ENCODE measurements around the gene C10orf71.

C10orf71 gene

DNA sequence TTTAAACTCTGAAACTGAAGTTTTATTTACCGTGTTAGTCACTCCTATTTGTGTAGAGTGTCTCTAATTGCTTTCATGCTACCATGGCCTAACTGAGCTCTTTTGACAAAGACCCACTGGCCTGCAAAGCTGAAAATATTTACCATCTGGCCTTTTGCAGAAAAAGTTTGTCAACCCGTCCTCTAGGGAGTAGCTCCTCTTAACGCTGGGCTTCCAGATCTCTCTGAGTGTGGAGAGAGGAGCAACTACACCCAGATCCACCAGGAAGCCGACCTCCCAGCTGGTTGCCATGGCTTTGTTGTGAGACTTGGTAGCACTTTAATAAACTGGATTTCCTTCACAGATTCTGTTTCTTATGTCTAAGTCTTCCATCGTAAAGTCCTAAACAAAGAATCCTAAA is 4.2 kb upstream of the C10orf71 start:
- no peak for DNase-seq

GRCh38 chr10:49295297-49295696 is 3.7 kb upstream of the C10orf71 start:
- no peak for DNase-seq

- DNase-seq = no peak
Observed at GRCh38 chr10:49296382-49296781, 2.6 kb upstream of the C10orf71 start.

GRCh38 chr10:49296836-49297235 is 2.1 kb upstream of the C10orf71 start:
- no peak for DNase-seq

GRCh38 chr10:49297818-49298670 is 926 bp upstream of the C10orf71 start:
- no peak for DNase-seq

DNA sequence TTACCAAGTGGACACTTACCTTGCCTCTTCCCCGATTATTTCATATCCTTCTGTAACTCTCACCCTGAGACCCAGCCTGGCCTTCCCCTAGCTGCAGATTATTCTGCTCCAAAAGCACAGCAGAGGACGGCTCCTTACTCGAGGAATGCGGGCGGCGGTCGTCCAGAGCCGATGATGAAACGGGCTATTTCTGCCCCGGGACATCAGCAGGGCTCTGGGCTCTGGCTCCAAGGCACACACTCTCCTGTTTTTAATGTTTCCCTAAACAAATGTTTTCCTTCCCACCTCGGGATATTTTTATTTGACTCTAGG is 343 bp upstream of the C10orf71 start:
- no peak for DNase-seq

DNA sequence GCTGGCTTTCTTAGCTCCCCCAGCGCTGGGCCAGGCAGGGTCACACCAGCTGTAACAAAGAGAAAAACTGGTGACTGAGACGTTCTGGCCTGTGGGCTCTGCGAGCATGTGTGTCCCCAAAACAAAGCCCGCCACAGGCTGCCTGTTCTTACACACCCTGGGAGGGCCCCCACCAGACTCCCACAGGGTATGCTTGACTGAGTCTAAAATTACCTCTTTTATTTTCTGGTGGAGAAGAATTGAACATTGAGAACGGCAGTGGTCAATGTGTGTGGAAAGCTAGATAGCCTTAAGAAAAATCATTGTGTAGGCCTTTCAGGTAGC is 808 bp downstream of the C10orf71 start:
- DNase-seq = no peak

DNA sequence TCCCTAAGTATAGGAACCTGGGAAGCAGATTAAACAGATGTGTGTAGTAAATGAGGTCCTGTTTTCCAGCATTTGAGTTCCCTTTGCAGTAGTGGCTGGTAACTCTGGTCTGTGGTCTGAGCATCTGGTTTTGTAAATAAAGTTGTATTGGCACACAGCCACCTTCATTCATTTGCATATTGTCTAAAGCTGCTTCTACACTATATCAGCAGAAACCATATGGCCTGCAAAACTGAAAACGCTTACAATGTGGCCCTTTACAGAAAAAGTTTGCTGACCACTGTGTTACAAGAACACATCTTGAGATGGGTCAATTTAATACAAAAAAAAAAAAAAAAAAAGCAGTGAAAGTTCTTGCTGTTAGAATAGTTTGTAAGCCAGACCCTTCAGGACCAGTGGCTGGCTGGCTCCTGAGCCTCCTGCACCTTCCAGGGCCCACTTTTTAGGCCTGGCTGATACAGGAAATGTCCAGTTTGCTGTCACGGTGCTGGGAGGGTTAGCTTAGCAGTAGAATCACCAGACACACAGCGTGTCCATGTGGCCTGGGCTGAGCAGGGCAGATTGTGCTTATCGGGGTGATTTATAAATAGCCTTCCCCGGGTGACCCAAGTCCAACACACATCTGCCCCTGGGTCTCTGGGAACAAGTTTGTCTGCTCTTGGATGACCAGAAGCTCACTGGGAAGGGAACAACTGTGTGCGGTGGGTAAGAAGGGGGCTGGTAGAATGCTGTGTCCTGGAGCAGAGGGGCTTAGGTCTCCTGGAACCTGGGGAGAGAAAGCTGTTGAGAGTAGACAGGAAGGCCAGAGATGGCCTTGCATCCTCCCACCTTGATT is 1.4 kb downstream of the C10orf71 start:
- DNase-seq = no peak

- no peak for DNase-seq
Observed at GRCh38 chr10:49301302-49301701, 2.3 kb downstream of the C10orf71 start.

DNA sequence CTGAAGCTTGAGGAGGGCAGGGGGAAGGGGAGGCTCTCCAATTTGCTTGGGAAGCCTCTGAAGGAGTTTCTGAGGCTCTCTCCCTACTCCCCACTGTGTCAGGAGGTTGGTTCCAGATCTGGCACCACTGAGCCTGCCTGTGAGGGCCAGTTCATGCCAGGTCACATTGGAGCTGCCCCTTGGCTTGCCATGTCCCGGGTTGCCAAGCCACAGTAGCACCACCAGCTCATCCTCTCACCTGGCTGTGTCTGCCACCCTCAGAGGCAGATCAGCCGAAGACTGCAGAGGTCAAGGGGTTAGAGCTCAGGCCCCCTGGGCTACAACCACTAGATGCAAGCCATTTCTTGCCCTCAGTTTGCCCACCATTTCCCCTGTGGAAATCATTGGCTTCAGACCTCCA is 3.1 kb downstream of the C10orf71 start:
- no peak for DNase-seq

DNA sequence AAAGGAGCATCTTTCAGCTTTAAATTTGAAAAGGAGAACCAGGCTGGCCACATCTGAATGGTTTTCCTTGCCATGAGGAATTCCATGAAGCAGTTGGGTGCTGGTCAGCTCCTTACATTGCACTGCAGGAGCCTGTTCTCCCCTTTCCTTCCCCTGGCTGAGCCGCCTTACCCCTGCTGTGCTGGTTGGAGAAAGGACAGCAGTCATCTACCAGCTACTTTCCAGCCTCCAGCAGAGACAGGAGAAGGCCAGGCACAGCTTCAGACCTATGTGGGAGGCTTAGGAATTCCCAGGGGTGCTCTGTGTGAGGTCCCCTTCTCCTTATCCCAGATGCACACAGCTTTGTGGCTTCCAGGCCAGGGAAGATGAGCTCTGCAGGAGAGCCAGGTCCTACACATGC is 4.7 kb downstream of the C10orf71 start:
- DNase-seq = no peak

DNA sequence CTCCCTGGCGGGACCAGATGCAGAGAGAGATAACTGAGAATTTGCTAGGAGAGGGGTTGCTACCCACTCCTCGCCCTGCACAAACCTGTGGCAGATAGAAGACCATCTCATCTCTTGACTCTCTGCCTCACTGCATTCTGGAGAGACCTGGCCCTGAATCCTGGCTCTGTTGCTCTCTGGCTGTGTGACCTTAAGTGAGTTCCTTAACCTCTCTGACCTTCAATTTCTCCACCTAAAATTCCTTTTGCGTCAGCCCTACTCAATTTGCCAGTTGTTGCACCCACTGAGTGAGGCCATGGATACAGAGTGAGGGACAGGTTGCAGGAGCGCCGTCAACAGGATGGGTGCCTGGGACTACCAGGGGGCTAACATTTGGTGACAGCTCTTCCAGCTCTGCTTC is 5.2 kb downstream of the C10orf71 start:
- DNase-seq = no peak

- DNase-seq = no peak
Observed at GRCh38 chr10:49307921-49308320, 9.0 kb downstream of the C10orf71 start.

DNA sequence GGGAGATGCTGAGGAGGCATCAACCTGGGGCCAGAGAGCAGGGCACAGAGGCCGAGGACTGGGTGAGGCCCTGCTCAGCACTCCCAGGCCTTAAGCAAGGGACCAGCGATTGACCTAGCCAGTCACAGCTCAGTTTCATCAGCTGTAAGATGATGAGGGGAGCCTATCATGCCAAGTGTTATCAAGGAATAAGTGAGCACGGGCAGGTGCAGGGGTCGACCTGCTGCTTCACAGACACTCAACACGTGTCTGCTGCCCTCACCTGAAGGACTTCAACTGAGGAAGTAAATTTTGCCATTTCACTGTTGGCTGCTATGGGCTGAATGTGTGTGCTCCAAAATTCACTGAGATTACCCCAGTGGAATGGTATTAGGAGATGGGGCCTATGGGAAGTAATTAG is 9.9 kb downstream of the C10orf71 start:
- no peak for DNase-seq

- DNase-seq = no peak
Observed at GRCh38 chr10:49309691-49310411, 10.9 kb downstream of the C10orf71 start.

GRCh38 chr10:49310460-49310859 is 11.5 kb downstream of the C10orf71 start:
- peak; percentile 42 for DNase-seq

DNA sequence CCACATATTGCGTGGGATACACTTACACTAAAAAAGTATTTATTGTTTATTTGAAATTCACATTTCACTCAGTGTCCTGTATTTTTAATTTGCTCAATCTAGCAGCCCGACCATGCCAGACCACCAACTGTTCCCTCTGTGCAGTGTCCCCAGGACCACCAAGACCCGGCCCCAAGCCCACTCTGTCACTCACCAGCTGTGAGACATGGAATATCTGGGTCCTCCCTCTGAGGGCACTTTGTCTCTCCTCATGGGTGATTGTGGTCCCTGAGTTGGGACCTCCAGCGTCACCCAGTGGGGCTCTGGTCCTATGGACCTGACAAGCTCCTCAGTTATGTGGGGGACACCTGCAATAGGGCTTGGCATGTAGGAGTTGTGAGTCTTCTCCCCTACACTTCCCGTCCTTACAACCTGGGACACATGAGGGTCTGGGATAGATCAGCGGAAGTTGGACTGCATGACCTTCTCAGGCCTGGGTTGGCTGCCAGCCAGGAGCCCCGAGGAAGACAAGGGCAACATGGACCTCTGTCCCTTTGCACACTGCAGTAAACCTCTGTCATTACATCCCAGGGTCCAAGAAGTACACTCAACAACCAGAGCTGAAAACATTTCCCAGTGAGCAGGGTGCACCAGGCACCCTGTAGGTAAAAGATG is 12.1 kb downstream of the C10orf71 start:
- no peak for DNase-seq

GRCh38 chr10:49311555-49312236 is 12.7 kb downstream of the C10orf71 start:
- no peak for DNase-seq

DNA sequence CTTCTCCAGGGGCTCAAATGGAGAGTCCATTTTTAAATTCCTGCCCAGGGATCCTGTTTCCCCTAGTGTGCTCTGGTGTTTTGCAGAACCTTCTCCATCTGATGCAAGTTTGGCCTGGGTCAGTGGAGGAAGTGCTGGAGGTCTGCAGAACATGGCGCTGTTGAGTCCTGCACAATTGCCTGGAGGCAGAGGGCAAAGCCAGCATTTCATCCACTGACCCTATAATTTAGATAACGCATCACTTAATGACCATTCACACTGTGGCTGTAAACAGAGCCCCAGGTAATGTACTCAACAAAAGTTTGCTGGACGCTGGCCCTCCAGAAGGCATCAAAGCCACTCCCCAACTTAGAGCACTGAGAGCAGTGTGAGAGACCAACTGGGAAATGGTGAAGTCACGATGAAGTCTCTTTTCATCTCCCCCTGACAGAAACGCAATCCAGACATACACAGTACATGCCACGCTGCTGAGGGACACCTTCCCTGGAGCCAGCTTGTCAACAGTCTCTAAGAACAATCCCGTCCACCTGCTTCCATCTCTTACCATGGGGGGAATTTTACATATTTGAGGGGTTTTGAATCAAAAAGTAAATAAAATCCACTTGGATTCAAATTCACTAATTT is 13.4 kb downstream of the C10orf71 start:
- no peak for DNase-seq

DNA sequence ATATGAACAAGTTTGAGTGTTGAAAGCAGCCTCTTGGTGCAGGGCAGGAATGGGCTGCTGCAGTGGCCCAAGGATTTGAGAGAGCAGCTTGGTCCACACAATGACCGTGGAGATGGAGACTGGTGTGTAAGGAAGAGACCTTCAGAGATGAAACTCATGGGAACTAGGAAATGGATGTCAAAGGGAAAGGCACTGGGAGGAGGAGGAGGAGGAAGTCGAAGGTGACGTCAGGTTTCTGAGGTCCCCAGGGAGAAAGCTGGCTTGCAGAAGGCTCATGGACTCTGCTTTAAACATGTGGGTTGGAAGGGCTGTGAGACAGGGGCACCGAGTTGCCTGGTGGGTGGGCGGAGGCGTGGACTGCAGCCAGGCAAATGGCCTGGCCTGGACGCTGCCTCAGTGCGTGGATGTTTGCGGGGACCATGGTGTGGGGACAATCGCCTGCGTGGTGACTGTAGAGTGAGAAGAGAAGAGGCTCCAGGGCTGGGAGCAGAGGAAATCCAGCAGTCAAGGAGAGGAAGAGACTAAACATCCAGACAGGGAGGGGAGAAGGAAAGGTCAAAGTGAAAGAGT is 14.6 kb downstream of the C10orf71 start:
- DNase-seq = no peak

- DNase-seq = no peak
Observed at GRCh38 chr10:49314806-49315205, 15.8 kb downstream of the C10orf71 start.

- DNase-seq = no peak
Observed at GRCh38 chr10:49318028-49318427, 19.1 kb downstream of the C10orf71 start.

All from 8988T (cell line).